Testis (tissue), 2 donors: ENCODE data around the gene LMO2.

Experiments
- POLR2A ChIP-seq: fragments of 450-650 bp; IDR thresholded peaks from one replicate; pipeline ENCODE4 v1.6.1; 2017; ENCODE audit warnings: antibody characterized with exemption, mild to moderate bottlenecking, moderate library complexity
- TF ChIP-seq, protein P1 (sequence below), 3 experiments: fragments of 450-650 bp in 2 of 3; fragments of 200-600 bp in 1 of 3; sonication (generic) in 1 of 3; IDR thresholded peaks; one replicate each; pipeline ENCODE4 v1.5.1; 2016 to 2019; ENCODE audit warnings: antibody characterized with exemption in 3 of 3, mild to moderate bottlenecking in 2 of 3, moderate library complexity in 1 of 3

DNA sequence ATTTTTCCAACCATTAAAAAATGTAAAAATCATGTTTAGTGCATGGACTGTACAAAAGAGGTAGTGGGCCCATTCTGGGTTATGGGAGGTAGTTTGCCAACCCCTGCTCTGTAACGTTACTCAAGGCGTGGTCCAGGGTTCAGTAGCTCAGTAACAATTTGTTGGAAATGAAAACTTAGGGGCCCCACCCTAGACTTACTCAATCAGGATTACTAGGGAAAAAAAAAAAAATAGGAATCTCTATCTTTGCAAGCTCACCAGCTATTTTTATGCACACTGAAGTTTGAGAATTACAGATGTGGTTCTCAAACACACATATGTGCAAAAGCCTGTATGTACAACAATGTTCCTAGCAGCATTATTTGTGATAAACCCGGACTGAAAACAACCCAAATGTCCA, 17.3 kb upstream of the LMO2 start:
- TF ChIP-seq POLR2A = no peak
- TF ChIP-seq, protein P1, sequence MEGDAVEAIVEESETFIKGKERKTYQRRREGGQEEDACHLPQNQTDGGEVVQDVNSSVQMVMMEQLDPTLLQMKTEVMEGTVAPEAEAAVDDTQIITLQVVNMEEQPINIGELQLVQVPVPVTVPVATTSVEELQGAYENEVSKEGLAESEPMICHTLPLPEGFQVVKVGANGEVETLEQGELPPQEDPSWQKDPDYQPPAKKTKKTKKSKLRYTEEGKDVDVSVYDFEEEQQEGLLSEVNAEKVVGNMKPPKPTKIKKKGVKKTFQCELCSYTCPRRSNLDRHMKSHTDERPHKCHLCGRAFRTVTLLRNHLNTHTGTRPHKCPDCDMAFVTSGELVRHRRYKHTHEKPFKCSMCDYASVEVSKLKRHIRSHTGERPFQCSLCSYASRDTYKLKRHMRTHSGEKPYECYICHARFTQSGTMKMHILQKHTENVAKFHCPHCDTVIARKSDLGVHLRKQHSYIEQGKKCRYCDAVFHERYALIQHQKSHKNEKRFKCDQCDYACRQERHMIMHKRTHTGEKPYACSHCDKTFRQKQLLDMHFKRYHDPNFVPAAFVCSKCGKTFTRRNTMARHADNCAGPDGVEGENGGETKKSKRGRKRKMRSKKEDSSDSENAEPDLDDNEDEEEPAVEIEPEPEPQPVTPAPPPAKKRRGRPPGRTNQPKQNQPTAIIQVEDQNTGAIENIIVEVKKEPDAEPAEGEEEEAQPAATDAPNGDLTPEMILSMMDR (IDR thresholded peaks at IDR 0.05) = no peak
